ENCODE data around the gene PDGFRB. TPM values are rescaled to one million over a fixed set of nuclear protein-coding genes. Genes with fewer than 3 reads are reported as not detected.

The PDGFRB gene
- total and polyA plus RNA-seq, 12 donors = 15.5 to 101 (median 42.9) TPM

- WGBS, 2 donors = 65 to 73% methylated on average over 4 of the region's 4 CpGs
- H3K36me3 ChIP-seq = no peaks in the 10 kb centered on the region
- ATAC-seq = no peak
- H3K4me3 ChIP-seq = no peak overlapping the region
- peaks cover 13 to 51% (median 21%) of the 10 kb centered on the region in 9 donors for H3K4me1 ChIP-seq
- no peaks in the 10 kb centered on the region for H3K9me3 ChIP-seq
- DNase-seq = no peak
- peak overlapping the region in 1 of 10 donors; percentile 88 for H3K27ac ChIP-seq
- H3K27me3 ChIP-seq = no peaks in the 10 kb centered on the region
- intact Hi-C loops (cut with DNase I) = loop anchor here in 1 of 10 donors (10.0 kb wide), 1 partner anchor 357 kb away; no protein-coding TSS in a partner anchor
- TF ChIP-seq CTCF (IDR thresholded peaks at IDR 0.05) = no peak
These were observed 22.6 kb upstream of the PDGFRB start for GRCh38 chr5:150178262-150178661.

GRCh38 chr5:150177721-150178120 lies 22.1 kb upstream of the PDGFRB start:
- peaks cover 13 to 50% (median 21%) of the 10 kb centered on the region in 9 donors for H3K4me1 ChIP-seq
- H3K27ac ChIP-seq = peak overlapping the region in 2 of 10 donors; percentile 19 to 88
- H3K4me3 ChIP-seq = no peak overlapping the region
- no peak for DNase-seq
- no peaks in the 10 kb centered on the region for H3K36me3 ChIP-seq
- intact Hi-C loops (cut with DNase I) = loop anchor here in 1 of 10 donors (10.0 kb wide), 1 partner anchor 357 kb away; no protein-coding TSS in a partner anchor
- no peaks in the 10 kb centered on the region for H3K27me3 ChIP-seq
- ATAC-seq = no peak
- TF ChIP-seq CTCF (IDR thresholded peaks at IDR 0.05) = no peak
- no peaks in the 10 kb centered on the region for H3K9me3 ChIP-seq
- 57 to 65% methylated on average over 4 of the region's 4 CpGs for WGBS, 2 donors

GRCh38 chr5:150176745-150177477 lies 21.3 kb upstream of the PDGFRB start:
- 78 to 84% methylated on average over 8 of the region's 8 CpGs for WGBS, 2 donors
- Histone ChIP-seq H3K9me3 (no peaks in the 10 kb centered on the region), H3K27me3 (no peaks in the 10 kb centered on the region), H3K4me3 (no peak overlapping the region), H3K4me1 (peaks cover 13 to 42% (median 21%) of the 10 kb centered on the region in 9 donors), H3K36me3 (no peaks in the 10 kb centered on the region), H3K27ac (peak overlapping the region in 1 of 10 donors; percentile 19)
- intact Hi-C loops (cut with DNase I) = loop anchor here in 1 of 10 donors (10.0 kb wide), 1 partner anchor 358 kb away; no protein-coding TSS in a partner anchor
- TF ChIP-seq CTCF (IDR thresholded peaks at IDR 0.05) = no peak
- DNase-seq = no peak
- ATAC-seq = no peak

- no peak for ATAC-seq
- peak in 7 of 9 donors; percentile 18 to 40 (median 34) for TF ChIP-seq CTCF (IDR thresholded peaks at IDR 0.05)
- Histone ChIP-seq H3K27ac (peak overlapping the region in 2 of 10 donors; percentile 1 to 21), H3K4me3 (no peak overlapping the region), H3K4me1 (peaks cover 5 to 28% (median 10%) of the 10 kb centered on the region in 9 donors), H3K27me3 (no peaks in the 10 kb centered on the region), H3K9me3 (no peaks in the 10 kb centered on the region), H3K36me3 (no peaks in the 10 kb centered on the region)
- intact Hi-C loops (cut with DNase I) = loop anchor here in 1 of 10 donors (10.0 kb wide), 1 partner anchor 359 kb away; no protein-coding TSS in a partner anchor
- no peak for DNase-seq
- WGBS, 2 donors = 78 to 80% methylated on average over 5 of the region's 5 CpGs
These were observed 19.9 kb upstream of the PDGFRB start for GRCh38 chr5:150175536-150175935.
